Endothelial cell (in vitro differentiated cells): ENCODE measurements around the gene SAFB2. TPM values are rescaled to one million over a fixed set of nuclear protein-coding genes. Genes with fewer than 3 reads are reported as not detected.

Experiments used
- DNase-seq: peaks from one replicate; pipeline ENCODE4 v3.0.0; 2021; ENCODE audit warnings: low spot score
- H3K27ac Mint-ChIP-seq: one replicate; pipeline ENCODE4 v1.8.0; 2021; ENCODE audit warnings: mixed read lengths, inconsistent platforms; ENCODE audit not compliant: unreplicated experiment
- H3K27me3 Mint-ChIP-seq: one replicate; pipeline ENCODE4 v1.8.0; 2021; ENCODE audit warnings: mild to moderate bottlenecking, moderate library complexity, mixed read lengths, inconsistent platforms; ENCODE audit not compliant: unreplicated experiment
- H3K36me3 Mint-ChIP-seq: one replicate; pipeline ENCODE4 v1.8.0; 2021; ENCODE audit warnings: mild to moderate bottlenecking, low read depth, mixed read lengths, inconsistent platforms; ENCODE audit not compliant: unreplicated experiment
- H3K4me1 Mint-ChIP-seq: one replicate; pipeline ENCODE4 v1.8.0; 2021; ENCODE audit warnings: mild to moderate bottlenecking, mixed read lengths, inconsistent platforms; ENCODE audit not compliant: unreplicated experiment
- H3K4me3 Mint-ChIP-seq: one replicate; pipeline ENCODE4 v1.8.0; 2021; ENCODE audit warnings: mild to moderate bottlenecking, mixed read lengths, inconsistent platforms; ENCODE audit not compliant: unreplicated experiment
- H3K9me3 Mint-ChIP-seq: one replicate; pipeline ENCODE4 v1.8.0; 2021; ENCODE audit warnings: mixed read lengths, inconsistent platforms; ENCODE audit not compliant: unreplicated experiment
- CTCF ChIP-seq: fragments of 200-600 bp; sonication (generic); IDR thresholded peaks from one replicate; pipeline ENCODE4 v1.5.0; 2021; ENCODE audit warnings: antibody characterized with exemption; ENCODE audit not compliant: unreplicated experiment
- total RNA-seq: library from RNA; stranded (reverse); fragmentation: NEBNext Ultra II Directional; extraction: Animal tissue kit (Norgen Biotek cat#: 25700); gene quantifications from one replicate; pipeline ENCODE4 v1.2.1, GENCODE V29; 2021; ENCODE audit not compliant: unreplicated experiment

SAFB2 gene
- total RNA-seq, 1 donor from 2014 or later = 85.5 TPM

- Mint-ChIP-seq H3K27ac (no peak overlapping the region), H3K4me1 (no peaks in the 10 kb centered on the region), H3K27me3 (peaks cover 1% of the 10 kb centered on the region), H3K9me3 (no peaks in the 10 kb centered on the region), H3K36me3 (no peaks in the 10 kb centered on the region), H3K4me3 (no peak overlapping the region)
- no peak for TF ChIP-seq CTCF
- DNase-seq = no peak
These were observed 77.5 kb downstream of the SAFB2 start for GRCh38 chr19:5545051-5545450.

- Mint-ChIP-seq H3K27ac (no peak overlapping the region), H3K27me3 (peaks cover under 1% of the 10 kb centered on the region), H3K9me3 (no peaks in the 10 kb centered on the region), H3K36me3 (no peaks in the 10 kb centered on the region), H3K4me3 (no peak overlapping the region), H3K4me1 (peaks cover 3% of the 10 kb centered on the region)
- TF ChIP-seq CTCF = no peak
- DNase-seq = no peak
These were observed 79.9 kb downstream of the SAFB2 start for GRCh38 chr19:5542665-5543064.

- H3K27ac Mint-ChIP-seq = no peak overlapping the region
- peaks cover 4% of the 10 kb centered on the region for H3K27me3 Mint-ChIP-seq
- no peak for TF ChIP-seq CTCF
- H3K4me1 Mint-ChIP-seq = peaks cover 3% of the 10 kb centered on the region
- H3K4me3 Mint-ChIP-seq = no peak overlapping the region
- H3K36me3 Mint-ChIP-seq = no peaks in the 10 kb centered on the region
- H3K9me3 Mint-ChIP-seq = no peaks in the 10 kb centered on the region
- DNase-seq = no peak
These were observed 81.1 kb downstream of the SAFB2 start for GRCh38 chr19:5541456-5541855.

- H3K27me3 Mint-ChIP-seq = peaks cover 4% of the 10 kb centered on the region
- no peaks in the 10 kb centered on the region for H3K36me3 Mint-ChIP-seq
- H3K4me3 Mint-ChIP-seq = no peak overlapping the region
- TF ChIP-seq CTCF = no peak
- peaks cover 7% of the 10 kb centered on the region for H3K4me1 Mint-ChIP-seq
- no peak overlapping the region for H3K27ac Mint-ChIP-seq
- DNase-seq = no peak
- H3K9me3 Mint-ChIP-seq = peaks cover under 1% of the 10 kb centered on the region
These were observed 82.4 kb downstream of the SAFB2 start for GRCh38 chr19:5540208-5540607.

GRCh38 chr19:5537870-5538269, 84.7 kb downstream of the SAFB2 start:
- H3K36me3 Mint-ChIP-seq = peaks cover 9% of the 10 kb centered on the region
- H3K4me1 Mint-ChIP-seq = peaks cover 7% of the 10 kb centered on the region
- no peak for TF ChIP-seq CTCF
- no peak for DNase-seq
- no peak overlapping the region for H3K27ac Mint-ChIP-seq
- H3K9me3 Mint-ChIP-seq = peaks cover 6% of the 10 kb centered on the region
- H3K4me3 Mint-ChIP-seq = no peak overlapping the region
- peaks cover 7% of the 10 kb centered on the region for H3K27me3 Mint-ChIP-seq

Other genes starting within 250 kb of the SAFB2 start
- gene ZNRF4, start 167.4 kb downstream of the SAFB2 start, total RNA-seq = not detected
- gene TINCR, start 54.8 kb downstream of the SAFB2 start, total RNA-seq = 0.33 TPM
- gene SAFB, start 307 bp upstream of the SAFB2 start, total RNA-seq = 113 TPM
- gene MICOS13, start 57.7 kb upstream of the SAFB2 start, total RNA-seq = 23.6 TPM
- 11.8 TPM for gene HSD11B1L, start 58.3 kb upstream of the SAFB2 start, total RNA-seq
- 910 TPM for gene RPL36, start 67.5 kb upstream of the SAFB2 start, total RNA-seq
- gene LONP1, start 97.4 kb upstream of the SAFB2 start, total RNA-seq = 64.4 TPM
- not detected for gene CATSPERD, start 97.9 kb upstream of the SAFB2 start, total RNA-seq
- 2.2 TPM for gene PRR22, start 162.0 kb upstream of the SAFB2 start, total RNA-seq
- 16.2 TPM for gene DUS3L, start 168.4 kb upstream of the SAFB2 start, total RNA-seq
- 0.56 TPM for gene NRTN, start 182.3 kb upstream of the SAFB2 start, total RNA-seq
- 0.18 TPM for gene FUT6, start 216.9 kb upstream of the SAFB2 start, total RNA-seq
- gene FUT3, start 228.7 kb upstream of the SAFB2 start, total RNA-seq = 1.4 TPM
- gene FUT5, start 247.8 kb upstream of the SAFB2 start, total RNA-seq = not detected